Smooth muscle cell of the brain vasculature (primary cell): ENCODE measurements around the gene PACRG.

Source experiments
- DNase-seq: peaks from one replicate; pipeline ENCODE4 v3.0.0-alpha.2; 2012; ENCODE audit warnings: low read depth, low spot score

PACRG gene

GRCh38 chr6:163176097-163176496 lies 448.3 kb downstream of the PACRG start:
- no peak for DNase-seq

GRCh38 chr6:163177007-163177406 lies 449.2 kb downstream of the PACRG start:
- DNase-seq, result no peak

GRCh38 chr6:163177892-163178420 lies 450.2 kb downstream of the PACRG start:
- no peak for DNase-seq

- no peak for DNase-seq
These were observed 451.3 kb downstream of the PACRG start for GRCh38 chr6:163179061-163179460.

- no peak for DNase-seq
These were observed 451.9 kb downstream of the PACRG start for GRCh38 chr6:163179721-163180120.

GRCh38 chr6:163180874-163181541 lies 453.2 kb downstream of the PACRG start:
- peak; percentile 10 for DNase-seq

- DNase-seq, result no peak
These were observed 453.9 kb downstream of the PACRG start for GRCh38 chr6:163181666-163182180.

GRCh38 chr6:163182696-163183095 lies 454.9 kb downstream of the PACRG start:
- no peak for DNase-seq

GRCh38 chr6:163183806-163184205 lies 456.0 kb downstream of the PACRG start:
- no peak for DNase-seq

- no peak for DNase-seq
These were observed 458.0 kb downstream of the PACRG start for GRCh38 chr6:163185744-163186143.

- DNase-seq, result no peak
These were observed 458.8 kb downstream of the PACRG start for GRCh38 chr6:163186527-163186926.

GRCh38 chr6:163187201-163187600 lies 459.4 kb downstream of the PACRG start:
- DNase-seq, result no peak

GRCh38 chr6:163187606-163188005 lies 459.8 kb downstream of the PACRG start:
- DNase-seq, result no peak

GRCh38 chr6:163188746-163189145 lies 461.0 kb downstream of the PACRG start:
- no peak for DNase-seq

GRCh38 chr6:163189609-163190008 lies 461.8 kb downstream of the PACRG start:
- DNase-seq, result no peak

- no peak for DNase-seq
These were observed 463.0 kb downstream of the PACRG start for GRCh38 chr6:163190786-163191185.

- no peak for DNase-seq
These were observed 464.1 kb downstream of the PACRG start for GRCh38 chr6:163191704-163192537.

- DNase-seq, result no peak
These were observed 464.8 kb downstream of the PACRG start for GRCh38 chr6:163192591-163192990.

GRCh38 chr6:163193326-163193725 lies 465.6 kb downstream of the PACRG start:
- DNase-seq, result no peak

GRCh38 chr6:163195721-163196691 lies 468.2 kb downstream of the PACRG start:
- DNase-seq, result no peak

- no peak for DNase-seq
These were observed 470.1 kb downstream of the PACRG start for GRCh38 chr6:163197839-163198238.
